GM12878 (cell line): ENCODE data around the gene BMP7.

ENCODE experiments used
- ATF3 ChIP-seq: IDR thresholded peaks from 2 replicates; pipeline ENCODE4 v1.6.1; 2011; ENCODE audit warnings: low read depth, mild to moderate bottlenecking, low read length, moderate library complexity, borderline replicate concordance; ENCODE audit errors: extremely low read depth
- CBFB ChIP-seq: IDR thresholded peaks from 2 replicates; pipeline ENCODE4 v1.6.1; 2016; ENCODE audit warnings: antibody characterized with exemption, low read depth
- CHD1 ChIP-seq: IDR thresholded peaks from 2 replicates; pipeline ENCODE4 v1.6.1; 2012; ENCODE audit warnings: low read depth, low read length, improper control_type of control experiment
- HDAC2 ChIP-seq: fragments of 200-600 bp; sonication (generic); IDR thresholded peaks from 2 replicates; pipeline ENCODE4 v1.6.1; 2017
- POLR2A ChIP-seq: IDR thresholded peaks from 2 replicates; pipeline ENCODE4 v1.6.1; 2011; ENCODE audit warnings: low read depth, mild to moderate bottlenecking, low read length
- POLR2AphosphoS5 ChIP-seq: IDR thresholded peaks from 2 replicates; pipeline ENCODE4 v1.6.1; 2011; ENCODE audit warnings: mild to moderate bottlenecking, low read length, inconsistent platforms
- REST ChIP-seq: IDR thresholded peaks from 2 replicates; pipeline ENCODE4 v1.6.1; 2012; ENCODE audit warnings: mild to moderate bottlenecking, low read depth, low read length
- USF2 ChIP-seq: IDR thresholded peaks from 2 replicates; pipeline ENCODE4 v1.6.1; 2011; ENCODE audit warnings: low read depth, low read length, improper control_type of control experiment, borderline replicate concordance
- ZNF24 ChIP-seq: fragments of 450-650 bp; IDR thresholded peaks from 2 replicates; pipeline ENCODE4 v1.6.1; 2017; ENCODE audit warnings: antibody characterized with exemption, mild to moderate bottlenecking
- TF ChIP-seq, protein P1 (sequence below), 3 experiments: IDR thresholded peaks in 2 of 3; conservative IDR thresholded peaks in 1 of 3; 2 replicates each; pipeline ENCODE4 v1.5.1; 2011; ENCODE audit warnings: low read depth in 3 of 3, low read length in 3 of 3, mild to moderate bottlenecking in 3 of 3, control low read depth in 2 of 3, moderate library complexity in 2 of 3, inconsistent platforms in 1 of 3, mixed read lengths in 1 of 3; ENCODE audit not compliant: control insufficient read depth in 2 of 3, insufficient read depth in 1 of 3; ENCODE audit errors: extremely low read depth in 1 of 3
- TF ChIP-seq, protein P2 (sequence below): fragments of 450-650 bp; formaldehyde crosslinking; IDR thresholded peaks from 2 replicates; pipeline ENCODE4 v1.4.0; 2020; ENCODE audit warnings: mild to moderate bottlenecking, moderate library complexity
- TF ChIP-seq, protein P3 (sequence below): IDR thresholded peaks from 2 replicates; pipeline ENCODE4 v1.6.1; 2012; ENCODE audit warnings: low read depth, low read length, improper control_type of control experiment
- TF ChIP-seq, protein P4 (sequence below): fragments of 450-650 bp; IDR thresholded peaks from 2 replicates; pipeline ENCODE4 v1.6.1; 2016; ENCODE audit warnings: mild to moderate bottlenecking

GRCh38 chr20:57241363-57241991 lies 25.0 kb downstream of the BMP7 start:
- TF ChIP-seq USF2 (no peak), HDAC2 (no peak), POLR2A (no peak), ZNF24 (no peak), CBFB (no peak), POLR2AphosphoS5 (no peak), ATF3 (no peak), REST (no peak), CHD1 (no peak)
- TF ChIP-seq, protein P1, sequence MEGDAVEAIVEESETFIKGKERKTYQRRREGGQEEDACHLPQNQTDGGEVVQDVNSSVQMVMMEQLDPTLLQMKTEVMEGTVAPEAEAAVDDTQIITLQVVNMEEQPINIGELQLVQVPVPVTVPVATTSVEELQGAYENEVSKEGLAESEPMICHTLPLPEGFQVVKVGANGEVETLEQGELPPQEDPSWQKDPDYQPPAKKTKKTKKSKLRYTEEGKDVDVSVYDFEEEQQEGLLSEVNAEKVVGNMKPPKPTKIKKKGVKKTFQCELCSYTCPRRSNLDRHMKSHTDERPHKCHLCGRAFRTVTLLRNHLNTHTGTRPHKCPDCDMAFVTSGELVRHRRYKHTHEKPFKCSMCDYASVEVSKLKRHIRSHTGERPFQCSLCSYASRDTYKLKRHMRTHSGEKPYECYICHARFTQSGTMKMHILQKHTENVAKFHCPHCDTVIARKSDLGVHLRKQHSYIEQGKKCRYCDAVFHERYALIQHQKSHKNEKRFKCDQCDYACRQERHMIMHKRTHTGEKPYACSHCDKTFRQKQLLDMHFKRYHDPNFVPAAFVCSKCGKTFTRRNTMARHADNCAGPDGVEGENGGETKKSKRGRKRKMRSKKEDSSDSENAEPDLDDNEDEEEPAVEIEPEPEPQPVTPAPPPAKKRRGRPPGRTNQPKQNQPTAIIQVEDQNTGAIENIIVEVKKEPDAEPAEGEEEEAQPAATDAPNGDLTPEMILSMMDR (IDR thresholded peaks at IDR 0.05 in 2 of 3, conservative IDR thresholded peaks at IDR 0.05 in 1 of 3; ENCODE audit: control insufficient read depth in 2 of 3, extremely low read depth in 1 of 3, insufficient read depth in 1 of 3, low read depth in 3 of 3, low read length in 3 of 3) = no peak
- TF ChIP-seq, protein P2, sequence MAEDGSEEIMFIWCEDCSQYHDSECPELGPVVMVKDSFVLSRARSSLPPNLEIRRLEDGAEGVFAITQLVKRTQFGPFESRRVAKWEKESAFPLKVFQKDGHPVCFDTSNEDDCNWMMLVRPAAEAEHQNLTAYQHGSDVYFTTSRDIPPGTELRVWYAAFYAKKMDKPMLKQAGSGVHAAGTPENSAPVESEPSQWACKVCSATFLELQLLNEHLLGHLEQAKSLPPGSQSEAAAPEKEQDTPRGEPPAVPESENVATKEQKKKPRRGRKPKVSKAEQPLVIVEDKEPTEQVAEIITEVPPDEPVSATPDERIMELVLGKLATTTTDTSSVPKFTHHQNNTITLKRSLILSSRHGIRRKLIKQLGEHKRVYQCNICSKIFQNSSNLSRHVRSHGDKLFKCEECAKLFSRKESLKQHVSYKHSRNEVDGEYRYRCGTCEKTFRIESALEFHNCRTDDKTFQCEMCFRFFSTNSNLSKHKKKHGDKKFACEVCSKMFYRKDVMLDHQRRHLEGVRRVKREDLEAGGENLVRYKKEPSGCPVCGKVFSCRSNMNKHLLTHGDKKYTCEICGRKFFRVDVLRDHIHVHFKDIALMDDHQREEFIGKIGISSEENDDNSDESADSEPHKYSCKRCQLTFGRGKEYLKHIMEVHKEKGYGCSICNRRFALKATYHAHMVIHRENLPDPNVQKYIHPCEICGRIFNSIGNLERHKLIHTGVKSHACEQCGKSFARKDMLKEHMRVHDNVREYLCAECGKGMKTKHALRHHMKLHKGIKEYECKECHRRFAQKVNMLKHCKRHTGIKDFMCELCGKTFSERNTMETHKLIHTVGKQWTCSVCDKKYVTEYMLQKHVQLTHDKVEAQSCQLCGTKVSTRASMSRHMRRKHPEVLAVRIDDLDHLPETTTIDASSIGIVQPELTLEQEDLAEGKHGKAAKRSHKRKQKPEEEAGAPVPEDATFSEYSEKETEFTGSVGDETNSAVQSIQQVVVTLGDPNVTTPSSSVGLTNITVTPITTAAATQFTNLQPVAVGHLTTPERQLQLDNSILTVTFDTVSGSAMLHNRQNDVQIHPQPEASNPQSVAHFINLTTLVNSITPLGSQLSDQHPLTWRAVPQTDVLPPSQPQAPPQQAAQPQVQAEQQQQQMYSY = no peak
- TF ChIP-seq, protein P3, sequence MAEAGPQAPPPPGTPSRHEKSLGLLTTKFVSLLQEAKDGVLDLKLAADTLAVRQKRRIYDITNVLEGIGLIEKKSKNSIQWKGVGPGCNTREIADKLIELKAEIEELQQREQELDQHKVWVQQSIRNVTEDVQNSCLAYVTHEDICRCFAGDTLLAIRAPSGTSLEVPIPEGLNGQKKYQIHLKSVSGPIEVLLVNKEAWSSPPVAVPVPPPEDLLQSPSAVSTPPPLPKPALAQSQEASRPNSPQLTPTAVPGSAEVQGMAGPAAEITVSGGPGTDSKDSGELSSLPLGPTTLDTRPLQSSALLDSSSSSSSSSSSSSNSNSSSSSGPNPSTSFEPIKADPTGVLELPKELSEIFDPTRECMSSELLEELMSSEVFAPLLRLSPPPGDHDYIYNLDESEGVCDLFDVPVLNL = no peak
- TF ChIP-seq, protein P4, sequence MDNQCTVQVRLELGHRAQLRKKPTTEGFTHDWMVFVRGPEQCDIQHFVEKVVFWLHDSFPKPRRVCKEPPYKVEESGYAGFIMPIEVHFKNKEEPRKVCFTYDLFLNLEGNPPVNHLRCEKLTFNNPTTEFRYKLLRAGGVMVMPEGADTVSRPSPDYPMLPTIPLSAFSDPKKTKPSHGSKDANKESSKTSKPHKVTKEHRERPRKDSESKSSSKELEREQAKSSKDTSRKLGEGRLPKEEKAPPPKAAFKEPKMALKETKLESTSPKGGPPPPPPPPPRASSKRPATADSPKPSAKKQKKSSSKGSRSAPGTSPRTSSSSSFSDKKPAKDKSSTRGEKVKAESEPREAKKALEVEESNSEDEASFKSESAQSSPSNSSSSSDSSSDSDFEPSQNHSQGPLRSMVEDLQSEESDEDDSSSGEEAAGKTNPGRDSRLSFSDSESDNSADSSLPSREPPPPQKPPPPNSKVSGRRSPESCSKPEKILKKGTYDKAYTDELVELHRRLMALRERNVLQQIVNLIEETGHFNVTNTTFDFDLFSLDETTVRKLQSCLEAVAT = no peak
